NB4 (cell line): Measurements from ENCODE around the gene ADAMTS12.

Source experiments
- POLR2A ChIP-seq: IDR thresholded peaks from 2 replicates; pipeline ENCODE4 v1.6.1; 2011; ENCODE audit warnings: mild to moderate bottlenecking; ENCODE audit not compliant: insufficient read length; ENCODE audit errors: extremely low read depth
- TF ChIP-seq, protein P1 (sequence below): IDR thresholded peaks from one replicate; pipeline ENCODE4 v1.5.1; 2012; ENCODE audit warnings: low read depth, low read length

DNA sequence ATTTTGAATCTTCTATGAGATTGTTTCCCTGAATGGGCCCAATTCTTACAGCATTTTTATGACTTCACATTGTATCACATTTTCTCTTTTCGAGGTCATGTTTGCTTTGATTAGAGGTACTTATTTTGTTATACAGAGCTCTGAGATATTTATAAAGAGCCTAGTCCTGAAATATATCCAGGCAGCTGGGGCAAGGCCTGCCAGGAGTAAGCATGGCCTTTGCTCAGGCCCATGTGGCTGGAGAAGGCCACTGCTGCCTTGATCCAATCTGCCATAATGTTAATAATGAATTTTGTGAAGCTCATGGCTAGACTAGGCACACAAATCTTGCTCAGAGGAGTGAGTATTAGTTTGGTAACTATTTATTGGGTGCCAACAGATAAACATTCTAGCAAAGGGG lies 355.0 kb downstream of the ADAMTS12 start:
- TF ChIP-seq POLR2A: no peak
- TF ChIP-seq, protein P1, sequence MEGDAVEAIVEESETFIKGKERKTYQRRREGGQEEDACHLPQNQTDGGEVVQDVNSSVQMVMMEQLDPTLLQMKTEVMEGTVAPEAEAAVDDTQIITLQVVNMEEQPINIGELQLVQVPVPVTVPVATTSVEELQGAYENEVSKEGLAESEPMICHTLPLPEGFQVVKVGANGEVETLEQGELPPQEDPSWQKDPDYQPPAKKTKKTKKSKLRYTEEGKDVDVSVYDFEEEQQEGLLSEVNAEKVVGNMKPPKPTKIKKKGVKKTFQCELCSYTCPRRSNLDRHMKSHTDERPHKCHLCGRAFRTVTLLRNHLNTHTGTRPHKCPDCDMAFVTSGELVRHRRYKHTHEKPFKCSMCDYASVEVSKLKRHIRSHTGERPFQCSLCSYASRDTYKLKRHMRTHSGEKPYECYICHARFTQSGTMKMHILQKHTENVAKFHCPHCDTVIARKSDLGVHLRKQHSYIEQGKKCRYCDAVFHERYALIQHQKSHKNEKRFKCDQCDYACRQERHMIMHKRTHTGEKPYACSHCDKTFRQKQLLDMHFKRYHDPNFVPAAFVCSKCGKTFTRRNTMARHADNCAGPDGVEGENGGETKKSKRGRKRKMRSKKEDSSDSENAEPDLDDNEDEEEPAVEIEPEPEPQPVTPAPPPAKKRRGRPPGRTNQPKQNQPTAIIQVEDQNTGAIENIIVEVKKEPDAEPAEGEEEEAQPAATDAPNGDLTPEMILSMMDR: no peak
